SK-N-SH (cell line): ENCODE data around the gene TBX2. TPM values are rescaled to one million over a fixed set of nuclear protein-coding genes. Genes with fewer than 3 reads are reported as not detected.

Experiments used
- CTCF ChIA-PET: fragments of 300-600, 350-600 bp; formaldehyde crosslinking; extraction: SDS; loops from one replicate; lab custom pipeline; 2021; lab: Yijun Ruan, JAX
- POLR2A ChIA-PET: fragments of 350-600 bp; sonication (Branson Sonifier 250); formaldehyde crosslinking; extraction: SDS; loops from one replicate; lab custom pipeline; 2020; ENCODE audit warnings: antibody characterized with exemption, inconsistent platforms; lab: Yijun Ruan, JAX
- DNase-seq: peaks from one replicate; pipeline ENCODE4 v3.0.0; 2012
- H2AFZ ChIP-seq: fragments of 200-600 bp; sonication (generic); 2 replicates; pipeline ENCODE4 v1.8.1; 2016; ENCODE audit warnings: antibody characterized with exemption, mild to moderate bottlenecking, low read depth
- H3F3A ChIP-seq: fragments of 200-600 bp; sonication (generic); replicated peaks from 2 replicates; pipeline ENCODE3; 2016; ENCODE audit warnings: antibody characterized with exemption, mild to moderate bottlenecking; ENCODE audit not compliant: insufficient read depth
- H3K27ac ChIP-seq, 2 experiments: fragments of 200-500 bp in 1 of 2; fragments of 200-600 bp in 1 of 2; sonication (Bioruptor generic) in 1 of 2; sonication (generic), shearing (Covaris generic) in 1 of 2; 2 replicates each; pipeline versions ENCODE4 v1.5.1 to v1.6.1; 2014 to 2016; ENCODE audit warnings: low read depth in 2 of 2, inconsistent platforms in 1 of 2, low read length in 1 of 2, mild to moderate bottlenecking in 1 of 2, mixed read lengths in 1 of 2
- H3K27me3 ChIP-seq: fragments of 200-600 bp; sonication (generic), shearing (Covaris generic); 2 replicates; pipeline ENCODE4 v1.6.1; 2016; ENCODE audit warnings: mixed run types; ENCODE audit not compliant: insufficient read depth
- H3K36me3 ChIP-seq, 2 experiments: fragments of 200-500 bp in 1 of 2; fragments of 200-600 bp in 1 of 2; sonication (Bioruptor generic) in 1 of 2; sonication (generic) in 1 of 2; replicated peaks in 1 of 2; 2 replicates each; pipeline versions ENCODE3 to v1.5.1; 2014 to 2016; ENCODE audit warnings: low read length in 1 of 2, mild to moderate bottlenecking in 1 of 2; ENCODE audit not compliant: insufficient read depth in 2 of 2, control insufficient read depth in 1 of 2
- H3K4me1 ChIP-seq, 2 experiments: fragments of 200-500 bp in 1 of 2; fragments of 200-600 bp in 1 of 2; sonication (Bioruptor generic) in 1 of 2; sonication (generic), shearing (Covaris generic) in 1 of 2; 2 replicates each; pipeline versions ENCODE4 v1.5.1 to v1.6.1; 2014 to 2016; ENCODE audit warnings: low read depth in 1 of 2, low read length in 1 of 2, mixed run types in 1 of 2; ENCODE audit not compliant: insufficient read depth in 2 of 2, control insufficient read depth in 1 of 2
- H3K4me2 ChIP-seq: fragments of 200-600 bp; sonication (generic), shearing (Covaris generic); 2 replicates; pipeline ENCODE4 v1.6.1; 2017; ENCODE audit warnings: mixed run types
- H3K4me3 ChIP-seq, 2 experiments: fragments of 200-500 bp in 1 of 2; fragments of 200-600 bp in 1 of 2; sonication (Bioruptor generic) in 1 of 2; sonication (generic), shearing (Covaris generic) in 1 of 2; 2 replicates each; pipeline versions ENCODE4 v1.5.1 to v1.8.1; 2014 to 2016; ENCODE audit warnings: low read depth in 2 of 2, inconsistent platforms in 1 of 2, low read length in 1 of 2, mild to moderate bottlenecking in 1 of 2, mixed read lengths in 1 of 2, moderate library complexity in 1 of 2
- H3K79me2 ChIP-seq: fragments of 200-600 bp; sonication (generic); 2 replicates; pipeline ENCODE4 v1.8.1; 2017; ENCODE audit warnings: mild to moderate bottlenecking; ENCODE audit not compliant: insufficient read depth
- H3K9ac ChIP-seq: fragments of 200-600 bp; sonication (generic); 2 replicates; pipeline ENCODE4 v1.6.1; 2017; ENCODE audit warnings: mixed run types
- H3K9me2 ChIP-seq: fragments of 200-600 bp; sonication (generic); 2 replicates; pipeline ENCODE4 v1.6.1; 2017; ENCODE audit warnings: mixed run types
- H3K9me3 ChIP-seq: fragments of 200-600 bp; sonication (generic); 2 replicates; pipeline ENCODE4 v1.6.1; 2017; ENCODE audit warnings: mixed run types, mild to moderate bottlenecking, moderate library complexity
- H4K20me1 ChIP-seq: fragments of 200-600 bp; sonication (generic); 2 replicates; pipeline ENCODE4 v1.6.1; 2017; ENCODE audit warnings: mild to moderate bottlenecking, mixed run types; ENCODE audit not compliant: insufficient read depth
- CTCF ChIP-seq: fragments of 200-600 bp; sonication (generic); IDR thresholded peaks from 2 replicates; pipeline ENCODE4 v1.6.1; 2017; ENCODE audit warnings: antibody characterized with exemption, mild to moderate bottlenecking, moderate library complexity
- EZH2phosphoT487 ChIP-seq: fragments of 200-600 bp; sonication (generic); IDR thresholded peaks from 2 replicates; pipeline ENCODE4 v1.6.1; 2017; ENCODE audit warnings: low read depth, mixed run types, mild to moderate bottlenecking, antibody characterized with exemption, moderate library complexity, borderline replicate concordance
- FOSL2 ChIP-seq: IDR thresholded peaks from 2 replicates; pipeline ENCODE4 v1.4.0; 2012; ENCODE audit warnings: low read depth, mild to moderate bottlenecking, moderate library complexity, borderline replicate concordance
- FOXM1 ChIP-seq: IDR thresholded peaks from 2 replicates; pipeline ENCODE4 v1.4.0; 2012; ENCODE audit warnings: low read depth, mild to moderate bottlenecking
- GABPA ChIP-seq: IDR thresholded peaks from 2 replicates; pipeline ENCODE4 v1.4.0; 2012; ENCODE audit warnings: low read depth, mild to moderate bottlenecking
- IRF3 ChIP-seq: fragments of 150-350 bp; IDR thresholded peaks from 2 replicates; pipeline ENCODE4 v1.6.1; 2016; ENCODE audit warnings: mild to moderate bottlenecking, low read depth, low read length
- JUND ChIP-seq: IDR thresholded peaks from 2 replicates; pipeline ENCODE4 v1.4.0; 2012
- MEF2A ChIP-seq: IDR thresholded peaks from 2 replicates; pipeline ENCODE4 v1.4.0; 2012; ENCODE audit warnings: low read depth, borderline replicate concordance
- MXI1 ChIP-seq: IDR thresholded peaks from 2 replicates; pipeline ENCODE4 v1.6.1; 2012; ENCODE audit warnings: mild to moderate bottlenecking, low read depth, low read length, improper control_type of control experiment
- NFIC ChIP-seq: IDR thresholded peaks from 2 replicates; pipeline ENCODE4 v1.4.0; 2012; ENCODE audit warnings: borderline replicate concordance
- NRF1 ChIP-seq: IDR thresholded peaks from 2 replicates; pipeline ENCODE4 v1.6.1; 2012; ENCODE audit warnings: low read depth, mild to moderate bottlenecking, low read length
- PBX3 ChIP-seq: IDR thresholded peaks from 2 replicates; pipeline ENCODE4; 2012
- POLR2AphosphoS5 ChIP-seq: IDR thresholded peaks from 2 replicates; pipeline ENCODE4 v1.6.1; 2012; ENCODE audit warnings: low read depth, low read length
- RAD21 ChIP-seq: IDR thresholded peaks from 2 replicates; pipeline ENCODE4 v1.6.1; 2012; ENCODE audit warnings: mild to moderate bottlenecking, low read length
- RCOR1 ChIP-seq: fragments of 150-350 bp; IDR thresholded peaks from 2 replicates; pipeline ENCODE4 v1.6.1; 2017; ENCODE audit warnings: antibody characterized with exemption, low read length
- REST ChIP-seq: IDR thresholded peaks from 2 replicates; pipeline ENCODE4 v1.6.1; 2012; ENCODE audit warnings: mild to moderate bottlenecking, low read depth, low read length, moderate library complexity
- RFX5 ChIP-seq: IDR thresholded peaks from 2 replicates; pipeline ENCODE4 v1.6.1; 2012; ENCODE audit warnings: mild to moderate bottlenecking, improper control_type of control experiment, low read length
- SIN3A ChIP-seq: IDR thresholded peaks from 2 replicates; pipeline ENCODE4 v1.6.1; 2012; ENCODE audit warnings: low read depth, mild to moderate bottlenecking, low read length, moderate library complexity, borderline replicate concordance
- TAF1 ChIP-seq: IDR thresholded peaks from 2 replicates; pipeline ENCODE4 v1.6.1; 2012; ENCODE audit warnings: low read depth, mild to moderate bottlenecking, low read length, moderate library complexity, borderline replicate concordance
- WGBS: methylation state at CpG from one replicate; pipeline ENCODE4 v1.1.6; 2017; ENCODE audit warnings: low lambda C conversion rate; 5-methylcytosine and 5-hydroxymethylcytosine counted together
- polyA plus RNA-seq, 3 experiments: library from polyadenylated mRNA; depleted of rRNA; stranded (reverse); fragments of >200 nt; gene quantifications; 2 replicates each; pipeline ENCODE4 v1.2.3, GENCODE V29; 2012

Gene TBX2
- polyA plus RNA-seq, 1 of the 3 experiments (the other 2 are of a cell fraction), result 57.8 TPM

- peak; percentile 9; the same call in 1 of the 2 replicates for TF ChIP-seq SIN3A
- peak; percentile 36; the same call in 1 of the 2 replicates for TF ChIP-seq REST
- no peak for TF ChIP-seq JUND
- TF ChIP-seq MEF2A, result peak; percentile 42; the same call in 1 of the 2 replicates
- TF ChIP-seq PBX3, result no peak
- no peak for TF ChIP-seq RCOR1
- TF ChIP-seq MXI1, result no peak
- TF ChIP-seq, all 33 proteins: peak for 14
These were observed 12.7 kb downstream of the TBX2 start (continued) for GRCh38 chr17:61412143-61412859.

GRCh38 chr17:61412860-61413660 lies 13.4 kb downstream of the TBX2 start:
- ChIA-PET CTCF (interaction anchor here (0.7 to 16.4 kb wide), 68 partner anchors 8 to 736 kb away, joined by 3 to 318 read pairs (median 6); partner anchors contain the start of genes BCAS3, BRIP1 and TBX2), POLR2A (interaction anchor here (0.7 to 1.9 kb wide), 12 partner anchors 12 to 692 kb away, joined by 3 to 12 read pairs (median 5); partner anchors contain the start of gene TBX2)
- H3K9me3 ChIP-seq, result no peaks in the 10 kb centered on the region
- H3K36me3 ChIP-seq, result peaks cover 12 to 13% of the 10 kb centered on the region in 2 experiments
- peaks cover 31% of the 10 kb centered on the region for H3F3A ChIP-seq
- H2AFZ ChIP-seq, result peak overlapping the region; percentile 87
- peak overlapping the region; percentile 84 for H3K9ac ChIP-seq
- H3K4me2 ChIP-seq, result peak overlapping the region; percentile 95
- no peaks in the 10 kb centered on the region for H3K9me2 ChIP-seq
- H3K27me3 ChIP-seq, result no peaks in the 10 kb centered on the region
- H3K79me2 ChIP-seq, result peaks cover 9% of the 10 kb centered on the region
- peak overlapping the region; percentile 77 to 82 for H3K4me3 ChIP-seq
- peak overlapping the region; percentile 80 to 90 for H3K27ac ChIP-seq
- H4K20me1 ChIP-seq, result no peaks in the 10 kb centered on the region; the same call in 1 of the 2 replicates
- H3K4me1 ChIP-seq, result peaks cover 5 to 49% of the 10 kb centered on the region in 2 experiments; a peak in 2 of 4 replicates
- peak; percentile 80 for DNase-seq
- WGBS, result 21% methylated on average over 28 of the region's 38 CpGs
- TF ChIP-seq GABPA, result 0 out of 2 replicates have a peak, but pooled peaks have one; percentile 6
- TF ChIP-seq SIN3A, result 0 out of 2 replicates have a peak, but pooled peaks have one; percentile 7
- no peak for TF ChIP-seq RFX5
- no peak for TF ChIP-seq FOXM1
- no peak for TF ChIP-seq NRF1
- no peak for TF ChIP-seq PBX3
- no peak for TF ChIP-seq POLR2AphosphoS5
- TF ChIP-seq EZH2phosphoT487, result no peak
- no peak for TF ChIP-seq FOSL2
- no peak for TF ChIP-seq IRF3
- no peak for TF ChIP-seq RAD21
- no peak for TF ChIP-seq NFIC
- no peak for TF ChIP-seq CTCF
- no peak for TF ChIP-seq TAF1
